Osteoblast (primary cell): ENCODE data around the gene UGT3A1. TPM values are rescaled to one million over a fixed set of nuclear protein-coding genes. Genes with fewer than 3 reads are reported as not detected.

ENCODE experiments used
- DNase-seq: peaks from one replicate; pipeline ENCODE4 v3.0.0; 2011; ENCODE audit warnings: low spot score, mixed read lengths; ENCODE audit not compliant: insufficient read length; ENCODE audit errors: missing footprints
- H2AFZ ChIP-seq: 2 replicates; pipeline ENCODE4 v1.6.0; 2011; ENCODE audit warnings: mild to moderate bottlenecking, low read length
- H3K27ac ChIP-seq: 2 replicates; pipeline ENCODE4 v1.5.1; 2011; ENCODE audit warnings: mild to moderate bottlenecking, low read depth, low read length, moderate library complexity
- H3K27me3 ChIP-seq: 2 replicates; pipeline ENCODE4 v1.6.0; 2012; ENCODE audit warnings: mild to moderate bottlenecking, control low read depth, inconsistent platforms, low read length, moderate library complexity; ENCODE audit not compliant: insufficient read depth
- H3K36me3 ChIP-seq: 2 replicates; pipeline ENCODE4 v1.5.1; 2011; ENCODE audit warnings: mild to moderate bottlenecking, low read length, control low read depth, moderate library complexity; ENCODE audit not compliant: insufficient read depth
- H3K4me1 ChIP-seq: 2 replicates; pipeline ENCODE4 v1.5.1; 2011; ENCODE audit warnings: mild to moderate bottlenecking, low read length, control low read depth, moderate library complexity; ENCODE audit not compliant: insufficient read depth
- H3K4me2 ChIP-seq: 2 replicates; pipeline ENCODE4 v1.6.0; 2011; ENCODE audit warnings: mild to moderate bottlenecking, low read length; ENCODE audit not compliant: insufficient read depth
- H3K4me3 ChIP-seq: fragments of 200-600 bp; sonication (generic); 3 replicates; pipeline ENCODE4 v1.5.1; 2012; ENCODE audit warnings: mild to moderate bottlenecking, low read length, inconsistent platforms; ENCODE audit not compliant: insufficient read depth
- H3K79me2 ChIP-seq: 2 replicates; pipeline ENCODE4 v1.6.0; 2012; ENCODE audit warnings: mild to moderate bottlenecking, low read length, control low read depth, inconsistent platforms; ENCODE audit not compliant: insufficient read depth
- H3K9me3 ChIP-seq: 2 replicates; pipeline ENCODE4 v1.5.1; 2011; ENCODE audit warnings: low read depth, low read length, control low read depth
- H4K20me1 ChIP-seq: 2 replicates; pipeline ENCODE4 v1.6.0; 2012; ENCODE audit warnings: mild to moderate bottlenecking, low read length, control low read depth; ENCODE audit not compliant: insufficient read depth
- CTCF ChIP-seq: IDR thresholded peaks from 2 replicates; pipeline ENCODE4 v1.5.1; 2011; ENCODE audit warnings: mild to moderate bottlenecking, low read depth, low read length, moderate library complexity; ENCODE audit errors: extremely low read depth
- total RNA-seq: library from RNA; depleted of rRNA; stranded (reverse); fragments of >200 nt; gene quantifications from 2 replicates; pipeline ENCODE4 v1.2.3, GENCODE V29; 2012

UGT3A1 gene
- total RNA-seq, 1 donor = not detected

DNA sequence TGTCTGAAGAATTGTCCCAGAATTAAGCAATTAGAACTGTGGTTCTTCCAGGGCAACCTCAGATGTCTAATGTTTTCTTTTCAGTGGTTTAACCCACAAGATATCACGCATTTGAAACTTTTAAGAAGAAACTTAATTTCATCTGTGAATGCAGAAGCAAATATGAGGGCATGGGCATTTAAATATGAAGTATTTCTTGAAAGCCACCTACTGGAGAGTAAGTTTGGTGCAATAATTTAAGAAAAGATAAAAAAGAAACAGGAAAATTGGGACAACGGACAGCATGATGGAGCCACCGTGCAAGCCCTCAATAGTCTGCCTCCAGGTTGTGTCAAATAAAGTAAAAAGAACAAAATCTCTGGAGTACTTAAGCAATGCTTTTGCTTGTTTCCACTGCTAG lies 51.6 kb downstream of the UGT3A1 start:
- TF ChIP-seq CTCF = peak; percentile 42
- no peaks in the 10 kb centered on the region for H3K79me2 ChIP-seq
- H3K4me2 ChIP-seq = no peak overlapping the region
- H3K9me3 ChIP-seq = no peaks in the 10 kb centered on the region
- no peaks in the 10 kb centered on the region for H3K36me3 ChIP-seq
- H3K27ac ChIP-seq = no peak overlapping the region
- H3K4me1 ChIP-seq = no peaks in the 10 kb centered on the region
- DNase-seq = no peak
- H3K27me3 ChIP-seq = peaks cover 5% of the 10 kb centered on the region
- no peak overlapping the region for H2AFZ ChIP-seq
- no peak overlapping the region for H3K4me3 ChIP-seq
- no peaks in the 10 kb centered on the region for H4K20me1 ChIP-seq

- no peak within 1 kb of the TSS for H3K27ac ChIP-seq
- H3K4me3 ChIP-seq = no peak within 1 kb of the TSS
- H3K27me3 ChIP-seq = peaks cover 5% of the 10 kb centered on the region
- no peak for TF ChIP-seq CTCF
- no peaks in the 10 kb centered on the region for H3K79me2 ChIP-seq
- no peak within 1 kb of the TSS for H3K4me2 ChIP-seq
- no peak for DNase-seq
- no peaks in the 10 kb centered on the region for H3K36me3 ChIP-seq
- H2AFZ ChIP-seq = no peak within 1 kb of the TSS
- no peaks in the 10 kb centered on the region for H3K4me1 ChIP-seq
- no peaks in the 10 kb centered on the region for H4K20me1 ChIP-seq
- H3K9me3 ChIP-seq = no peaks in the 10 kb centered on the region
Observed at GRCh38 chr5:35938568-35939227, 52.5 kb downstream of the UGT3A1 start, which contains the start of gene CAPSL. TSS of gene CAPSL (minus strand) at chr5:35938622. CDS start at chr5:35921120, 17,502 bp downstream.

DNA sequence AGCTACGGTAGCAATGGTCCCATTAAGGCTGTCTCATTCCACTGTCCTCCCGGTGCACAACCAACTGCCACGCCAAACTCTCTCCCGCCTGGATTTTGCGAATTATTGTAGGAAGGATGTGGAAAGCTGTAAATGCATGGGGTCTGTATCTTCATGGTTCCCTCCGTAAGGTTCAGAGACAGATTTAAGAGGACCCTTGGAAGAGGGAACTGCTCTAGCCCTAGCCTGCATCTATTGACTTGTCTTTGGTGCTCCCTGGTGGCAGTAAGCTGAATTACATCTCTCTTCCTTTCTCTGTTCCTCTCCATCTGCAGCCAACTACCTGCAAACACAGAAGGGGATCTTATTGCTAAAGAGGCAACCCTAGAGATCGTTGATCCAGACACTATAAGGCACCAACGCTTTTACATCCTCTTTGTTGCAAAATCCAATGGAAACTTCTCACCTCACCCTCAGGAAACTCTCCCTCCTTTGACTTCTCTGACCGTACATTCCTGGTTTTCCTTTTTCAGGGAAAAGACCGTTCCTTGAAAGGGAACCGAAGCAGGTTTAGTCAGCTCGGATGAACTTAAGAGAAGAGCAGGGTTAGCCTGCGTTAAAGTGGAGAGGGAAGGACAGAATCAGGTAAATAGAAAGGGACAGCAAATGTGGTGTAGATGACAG lies 64.7 kb downstream of the UGT3A1 start:
- peaks cover 25% of the 10 kb centered on the region for H3K4me1 ChIP-seq
- H3K4me3 ChIP-seq = peak overlapping the region; percentile 60
- peak overlapping the region; percentile 76 for H2AFZ ChIP-seq

More for the DNA sequence above, 64.7 kb downstream of the UGT3A1 start:
- peak; percentile 68 for DNase-seq
- Histone ChIP-seq H3K27me3 (peaks cover 15% of the 10 kb centered on the region), H3K27ac (no peak overlapping the region), H3K9me3 (no peaks in the 10 kb centered on the region), H3K36me3 (no peaks in the 10 kb centered on the region), H4K20me1 (no peaks in the 10 kb centered on the region), H3K4me2 (peak overlapping the region; percentile 89), H3K79me2 (no peaks in the 10 kb centered on the region)
- TF ChIP-seq CTCF = peak; percentile 84
